Measurements from ENCODE around the gene CLIC5.

Gene CLIC5

GRCh38 chr6:46015119-46015968, at the start of gene CLIC5:
Gene CLIC5 (minus strand): TSS chr6:46015860. CDS start chr6:46015542, 318 bp downstream.
- DNase-seq: peak; percentile 28

GRCh38 chr6:46062991-46063390, 47.3 kb upstream of the CLIC5 start:
- DNase-seq: no peak

GRCh38 chr6:46062312-46062711, 46.7 kb upstream of the CLIC5 start:
- no peak for DNase-seq

DNA sequence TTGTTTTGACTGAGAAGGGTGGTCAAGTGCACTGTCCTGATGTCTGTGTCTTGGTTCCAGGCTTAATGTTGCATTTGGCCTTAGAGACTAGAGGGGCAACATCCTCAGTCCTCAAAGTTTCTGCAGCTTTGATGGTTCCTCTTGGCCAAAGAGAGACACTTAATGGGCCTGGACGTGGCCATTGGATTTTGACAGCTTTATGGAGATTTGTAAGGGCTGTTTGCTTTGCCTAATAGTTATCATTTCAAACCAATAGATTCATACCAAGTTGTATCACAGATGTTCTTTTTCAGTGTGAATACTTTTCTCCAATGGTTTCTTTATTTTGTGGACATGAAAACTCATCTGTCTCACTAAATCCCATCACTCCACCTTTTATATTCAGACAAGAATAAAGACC, 45.8 kb upstream of the CLIC5 start:
- no peak for DNase-seq

- no peak for DNase-seq
Measured at GRCh38 chr6:46059608-46060007, 43.9 kb upstream of the CLIC5 start.

- DNase-seq: no peak
Measured at GRCh38 chr6:46058951-46059350, 43.3 kb upstream of the CLIC5 start.

GRCh38 chr6:46057792-46058191, 42.1 kb upstream of the CLIC5 start:
- DNase-seq: no peak

- no peak for DNase-seq
Measured at GRCh38 chr6:46056906-46057529, 41.4 kb upstream of the CLIC5 start.

DNA sequence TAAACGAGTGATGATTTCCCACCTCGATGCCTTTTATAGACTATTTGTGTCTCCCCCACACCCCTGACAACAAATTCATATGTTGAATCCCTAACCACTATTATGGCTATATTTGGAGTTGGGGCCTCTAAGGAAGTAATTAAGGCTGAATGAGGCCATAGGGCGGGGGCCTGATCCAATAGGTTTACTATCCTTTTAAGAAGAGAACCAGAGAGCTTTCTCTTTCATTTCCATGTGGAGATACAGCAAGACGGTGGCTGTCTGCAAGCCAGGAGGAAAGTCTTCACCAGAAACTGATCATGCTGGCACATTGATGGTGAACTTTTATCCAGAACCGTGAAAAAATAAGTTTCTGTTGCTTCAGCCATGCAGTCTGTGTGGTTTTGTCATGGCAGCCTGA, 38.9 kb upstream of the CLIC5 start:
- DNase-seq: no peak

GRCh38 chr6:46053039-46053933, 37.6 kb upstream of the CLIC5 start:
- DNase-seq: no peak

DNA sequence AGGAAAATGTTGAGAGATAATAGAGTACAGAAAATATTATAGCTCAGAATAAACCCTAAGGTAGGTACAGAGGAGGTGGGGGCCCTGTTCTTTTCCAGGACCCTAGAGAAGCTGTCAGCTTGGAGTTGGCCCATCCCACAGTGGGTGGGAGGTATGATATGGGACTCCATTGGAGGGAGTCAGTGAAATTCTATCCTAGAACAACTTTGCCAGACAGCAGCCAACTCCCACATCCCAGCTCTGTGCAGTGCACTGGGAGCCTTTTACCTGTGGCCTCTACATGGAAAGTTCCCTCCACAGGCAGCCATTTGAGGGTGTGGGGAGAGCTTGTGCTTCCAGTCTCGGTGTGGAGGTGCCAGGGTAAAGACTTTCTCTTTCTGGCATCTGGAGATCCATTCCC, 36.8 kb upstream of the CLIC5 start:
- no peak for DNase-seq

GRCh38 chr6:46051962-46052361, 36.3 kb upstream of the CLIC5 start:
- no peak for DNase-seq

GRCh38 chr6:46050845-46051405, 35.3 kb upstream of the CLIC5 start:
- no peak for DNase-seq

DNA sequence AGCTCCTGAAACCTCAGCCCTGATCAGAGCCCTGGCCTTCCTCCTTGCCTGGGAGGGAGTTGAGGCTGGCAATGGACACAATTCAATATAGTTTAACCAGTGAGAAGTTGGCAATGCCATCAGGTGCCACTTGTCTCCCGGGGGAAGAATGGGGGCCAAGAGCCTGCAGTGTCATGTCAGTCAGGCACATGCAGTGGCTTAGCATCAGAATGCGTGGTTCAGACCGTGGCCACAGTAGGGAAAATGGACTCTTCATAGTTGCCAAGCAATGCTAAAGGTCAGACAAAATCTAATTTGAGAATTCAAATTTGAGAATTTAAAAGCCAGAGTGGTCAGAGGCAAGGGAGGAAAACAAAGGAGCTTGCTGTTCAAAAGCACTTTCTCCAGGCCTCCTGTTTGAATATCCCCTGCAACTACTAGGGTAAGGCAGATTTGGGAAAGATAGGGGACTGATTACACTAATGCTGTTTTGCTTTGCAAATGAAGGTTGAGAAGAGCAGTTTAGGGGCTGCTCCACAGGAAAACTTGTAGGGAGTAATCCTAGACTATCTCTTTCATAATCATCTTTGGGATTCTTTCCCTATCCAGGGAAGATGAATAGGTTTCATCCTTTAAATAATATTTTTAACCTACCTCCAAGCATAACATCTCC, 33.1 kb upstream of the CLIC5 start:
- no peak for DNase-seq

- DNase-seq: no peak
Measured at GRCh38 chr6:46046558-46047174, 31.0 kb upstream of the CLIC5 start.

DNA sequence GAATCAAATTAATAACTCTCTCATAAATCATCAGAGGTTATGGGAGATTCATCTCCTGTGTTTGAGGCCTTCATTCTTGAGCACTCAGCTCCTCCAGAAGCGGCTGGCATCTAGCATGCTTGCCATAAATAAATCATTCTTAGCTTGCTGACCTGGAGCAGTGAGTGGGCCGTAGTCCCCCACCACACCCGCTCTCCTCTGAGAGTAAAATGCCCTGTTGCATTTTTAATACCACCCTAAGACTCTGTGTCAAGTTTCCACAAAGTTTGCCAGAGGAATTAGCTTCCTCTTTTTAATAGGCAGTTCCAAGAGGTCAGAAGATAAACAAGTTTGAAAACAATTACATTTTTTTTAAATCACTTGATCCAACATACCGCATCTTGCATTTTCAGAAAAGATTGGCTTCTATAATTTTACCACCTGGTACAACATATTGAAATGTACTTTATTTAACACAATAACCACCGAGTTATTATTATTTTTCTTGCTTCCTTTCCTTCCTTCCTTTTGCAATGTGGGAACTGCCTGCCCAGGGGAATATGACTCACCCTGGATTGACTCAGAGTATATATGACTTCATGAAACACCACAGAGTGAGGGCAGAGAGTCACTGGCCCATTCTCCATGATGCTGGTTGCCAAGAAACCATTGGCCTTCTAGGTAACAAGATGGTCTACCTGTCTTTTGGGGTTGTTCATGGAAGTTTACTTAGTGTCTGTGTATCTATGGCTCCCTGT, 29.4 kb upstream of the CLIC5 start:
- no peak for DNase-seq

- no peak for DNase-seq
Measured at GRCh38 chr6:46042355-46042999, 26.8 kb upstream of the CLIC5 start.

DNA sequence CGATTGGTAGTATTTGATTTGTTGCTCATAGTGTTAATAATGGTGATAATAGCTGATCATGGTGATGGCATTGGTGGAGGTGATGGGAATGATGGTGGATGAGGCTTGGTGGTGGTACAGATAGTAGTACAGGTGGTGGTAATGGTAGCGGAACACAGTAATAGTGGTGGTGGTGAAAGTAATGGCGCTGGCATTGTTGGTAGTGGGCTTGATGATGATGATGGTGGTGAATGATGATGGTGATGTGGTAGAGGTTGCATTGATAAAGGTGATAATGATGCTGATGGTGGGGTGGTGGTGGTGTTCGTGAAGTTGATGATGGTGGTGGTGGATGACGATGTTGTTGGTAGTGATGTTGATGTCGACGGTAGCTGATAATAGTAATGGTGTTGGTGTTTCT, 24.6 kb upstream of the CLIC5 start:
- no peak for DNase-seq

- DNase-seq: no peak
Measured at GRCh38 chr6:46039646-46040045, 24.0 kb upstream of the CLIC5 start.

DNA sequence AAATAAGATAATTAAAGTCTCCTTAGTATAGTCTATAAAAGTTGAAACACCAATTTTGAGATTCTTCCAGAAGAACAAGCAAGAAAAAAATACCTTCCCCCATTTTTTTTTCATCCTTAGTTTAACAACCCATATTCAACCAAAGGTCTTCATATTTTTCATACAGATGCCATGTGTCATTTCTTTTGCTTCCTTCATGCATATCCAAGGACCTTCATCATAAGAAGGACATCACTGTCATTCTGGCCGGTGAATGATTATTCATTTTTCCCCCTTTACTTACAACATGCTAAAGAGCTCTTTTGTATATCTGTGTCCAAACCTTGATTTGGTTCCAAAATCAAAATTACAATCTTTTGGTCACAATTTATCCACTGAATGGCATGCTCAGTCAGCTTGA, 21.3 kb upstream of the CLIC5 start:
- no peak for DNase-seq

DNA sequence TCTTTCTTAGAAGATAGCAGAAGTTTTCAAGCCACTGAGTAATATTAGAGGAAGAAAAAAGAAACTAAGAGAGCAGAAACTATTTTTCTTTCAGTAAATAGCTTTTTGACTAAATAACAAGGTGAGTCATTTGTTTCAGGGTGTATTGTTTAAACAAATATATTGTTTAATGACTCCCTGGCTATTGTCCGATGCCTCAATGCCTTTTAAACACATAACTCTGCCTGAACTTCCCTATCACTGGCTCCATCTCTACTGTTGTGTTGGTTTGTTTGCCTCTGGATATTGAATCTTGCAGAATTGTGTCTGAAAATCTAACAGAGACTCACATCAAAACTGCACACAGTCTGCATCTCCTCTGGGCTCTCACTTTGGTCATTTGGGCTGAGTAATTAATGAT, 19.6 kb upstream of the CLIC5 start:
- no peak for DNase-seq

All from activated CD8-positive, alpha-beta memory T cell treated with anti-CD3 and anti-CD28 coated beads, Interleukin-2, amount 50 U/mL, for 4 hours (primary cell).